H1 (cell line): ENCODE data around the gene NUP210. TPM values are rescaled to one million over a fixed set of nuclear protein-coding genes. Genes with fewer than 3 reads are reported as not detected.

Experiments used
- CTCF ChIA-PET: fragments of 300-600 bp; sonication (Branson Sonifier 250); formaldehyde crosslinking; loops from one replicate; lab custom pipeline; 2021; ENCODE audit not compliant: partially characterized antibody; lab: Charles Lee
- POLR2A ChIA-PET: fragments of 300-600 bp; sonication (Branson Sonifier 250); formaldehyde crosslinking; loops from one replicate; lab custom pipeline; 2021; ENCODE audit warnings: inconsistent platforms; ENCODE audit not compliant: partially characterized antibody; lab: Charles Lee
- DNase-seq, 2 experiments: peaks; one replicate each; pipeline versions ENCODE4 v3.0.0 to v3.0.0-alpha.2; 2010 to 2022; ENCODE audit warnings: low spot score in 2 of 2, low read depth in 1 of 2, mixed read lengths in 1 of 2
- FAIRE-seq: peaks from 2 replicates; lab custom pipeline; 2011; peaks lifted over from hg19 to GRCh38; lab: Jason Lieb, UNC
- H2AFZ ChIP-seq: 2 replicates; pipeline ENCODE4 v1.8.1; 2012; ENCODE audit warnings: low read length, inconsistent platforms
- H2AK5ac ChIP-seq: 2 replicates; pipeline ENCODE4 v1.6.1; 2013; ENCODE audit warnings: low read depth, low read length
- H2BK120ac ChIP-seq: replicated peaks from 2 replicates; pipeline ENCODE3; 2013; ENCODE audit warnings: low read depth, low read length, inconsistent platforms
- H2BK12ac ChIP-seq: 2 replicates; pipeline ENCODE4 v1.6.1; 2013; ENCODE audit warnings: low read depth, low read length
- H2BK15ac ChIP-seq: 2 replicates; pipeline ENCODE4 v1.6.1; 2013; ENCODE audit warnings: low read length
- H2BK20ac ChIP-seq: 2 replicates; pipeline ENCODE4 v1.6.1; 2013; ENCODE audit warnings: low read length
- H2BK5ac ChIP-seq: 2 replicates; pipeline ENCODE4 v1.6.1; 2013; ENCODE audit warnings: low read depth, low read length
- H3K14ac ChIP-seq: 2 replicates; pipeline ENCODE4 v1.6.1; 2013; ENCODE audit warnings: inconsistent platforms; ENCODE audit not compliant: insufficient read length
- H3K18ac ChIP-seq: 2 replicates; pipeline ENCODE4 v1.6.1; 2013; ENCODE audit warnings: low read length; ENCODE audit errors: extremely low read depth
- H3K23ac ChIP-seq: 2 replicates; pipeline ENCODE4 v1.6.1; 2013; ENCODE audit warnings: inconsistent platforms; ENCODE audit not compliant: insufficient read length
- H3K23me2 ChIP-seq: 2 replicates; pipeline ENCODE4 v1.6.1; 2013; ENCODE audit warnings: low read depth, low read length
- H3K27ac ChIP-seq: 2 replicates; pipeline ENCODE4 v1.6.1; 2011; ENCODE audit warnings: low read depth, low read length, inconsistent platforms
- H3K27me3 ChIP-seq, 4 experiments: replicated peaks in 1 of 4; 1 replicate in 1 of 4; 2 replicates in 3 of 4; pipeline versions ENCODE4 v1.6.1 to v1.8.1; 2011 to 2013; ENCODE audit warnings: low read length in 3 of 4, mild to moderate bottlenecking in 3 of 4, inconsistent platforms in 2 of 4, mixed read lengths in 2 of 4, moderate library complexity in 1 of 4; ENCODE audit not compliant: control insufficient read depth in 3 of 4, insufficient read depth in 3 of 4; ENCODE audit errors: extremely low read depth in 1 of 4
- H3K36me3 ChIP-seq, 4 experiments: 2 replicates each; pipeline versions ENCODE4 v1.6.1 to v1.8.1; 2011 to 2013; ENCODE audit warnings: mild to moderate bottlenecking in 4 of 4, low read length in 3 of 4, moderate library complexity in 2 of 4, control low read depth in 1 of 4, inconsistent platforms in 1 of 4; ENCODE audit not compliant: insufficient read depth in 4 of 4, control insufficient read depth in 2 of 4
- H3K4ac ChIP-seq: replicated peaks from 2 replicates; pipeline ENCODE3; 2013; ENCODE audit warnings: low read length, low read depth, mixed read lengths, inconsistent platforms; ENCODE audit not compliant: insufficient read length
- H3K4me1 ChIP-seq, 4 experiments: replicated peaks in 1 of 4; 1 replicate in 1 of 4; 2 replicates in 3 of 4; pipeline versions ENCODE4 v1.6.1 to v1.8.1; 2011 to 2013; ENCODE audit warnings: low read length in 3 of 4, inconsistent platforms in 2 of 4, mixed read lengths in 1 of 4; ENCODE audit not compliant: insufficient read depth in 4 of 4, control insufficient read depth in 3 of 4
- H3K4me2 ChIP-seq, 2 experiments: 2 replicates each; pipeline versions ENCODE4 v1.6.1 to v1.8.1; 2011 to 2013; ENCODE audit warnings: low read depth in 2 of 2, low read length in 2 of 2, control low read depth in 1 of 2, inconsistent platforms in 1 of 2, mild to moderate bottlenecking in 1 of 2; ENCODE audit not compliant: insufficient read depth in 1 of 2
- H3K4me3 ChIP-seq, 4 experiments: fragments of 200-600, 300-600 bp in 1 of 4; sonication (generic), shearing (Covaris generic), sonication (Bioruptor Twin) in 1 of 4; 2 replicates each; pipeline versions ENCODE4 v1.5.1 to v1.8.1; 2011 to 2016; ENCODE audit warnings: low read length in 4 of 4, low read depth in 3 of 4, control low read depth in 2 of 4, inconsistent platforms in 2 of 4, mild to moderate bottlenecking in 2 of 4, mixed read lengths in 1 of 4, moderate library complexity in 1 of 4; ENCODE audit not compliant: insufficient read depth in 2 of 4; ENCODE audit errors: extremely low read depth in 1 of 4
- H3K56ac ChIP-seq: replicated peaks from 2 replicates; pipeline ENCODE3; 2013; ENCODE audit warnings: low read depth, mild to moderate bottlenecking, mixed read lengths, low read length, inconsistent platforms; ENCODE audit not compliant: insufficient read length
- H3K79me1 ChIP-seq: 2 replicates; pipeline ENCODE4 v1.6.1; 2013; ENCODE audit warnings: low read depth, low read length, control low read depth
- H3K79me2 ChIP-seq, 2 experiments: 2 replicates each; pipeline versions ENCODE4 v1.6.1 to v1.8.1; 2012 to 2013; ENCODE audit warnings: low read length in 2 of 2, mild to moderate bottlenecking in 2 of 2, inconsistent platforms in 1 of 2; ENCODE audit not compliant: insufficient read depth in 2 of 2, control insufficient read depth in 1 of 2
- H3K9ac ChIP-seq, 4 experiments: replicated peaks in 1 of 4; 1 replicate in 1 of 4; 2 replicates in 3 of 4; pipeline versions ENCODE4 v1.6.1 to v1.8.1; 2011 to 2013; ENCODE audit warnings: low read depth in 3 of 4, low read length in 3 of 4, control low read depth in 2 of 4, mild to moderate bottlenecking in 2 of 4, moderate library complexity in 2 of 4, inconsistent platforms in 1 of 4; ENCODE audit errors: extremely low read depth in 1 of 4
- H3K9me3 ChIP-seq, 2 experiments: 2 replicates each; pipeline versions ENCODE4 v1.6.1 to v1.8.1; 2012 to 2013; ENCODE audit warnings: mild to moderate bottlenecking in 2 of 2, moderate library complexity in 2 of 2, control low read depth in 1 of 2, inconsistent platforms in 1 of 2, low read depth in 1 of 2, low read length in 1 of 2, mixed read lengths in 1 of 2; ENCODE audit not compliant: insufficient read depth in 2 of 2
- H4K20me1 ChIP-seq, 2 experiments: replicated peaks in 1 of 2; 2 replicates each; pipeline versions ENCODE3 to v1.8.1; 2011 to 2013; ENCODE audit warnings: inconsistent platforms in 2 of 2, low read length in 2 of 2, mild to moderate bottlenecking in 1 of 2; ENCODE audit not compliant: insufficient read depth in 2 of 2, control insufficient read depth in 1 of 2
- H4K5ac ChIP-seq: 2 replicates; pipeline ENCODE4 v1.6.1; 2013; ENCODE audit warnings: low read length, low read depth, mixed read lengths, inconsistent platforms; ENCODE audit not compliant: insufficient read length
- H4K8ac ChIP-seq: 2 replicates; pipeline ENCODE4 v1.8.0; 2013; ENCODE audit warnings: mild to moderate bottlenecking, moderate library complexity, low read length, inconsistent platforms; ENCODE audit not compliant: insufficient read depth; ENCODE audit errors: extremely low read depth
- H4K91ac ChIP-seq: replicated peaks from 2 replicates; pipeline ENCODE3; 2013; ENCODE audit warnings: low read length, mixed read lengths, inconsistent platforms; ENCODE audit not compliant: insufficient read length
- BCL11A ChIP-seq, 2 experiments: IDR thresholded peaks; one replicate each; pipeline ENCODE4 v1.6.1; 2011; ENCODE audit warnings: low read depth in 2 of 2, low read length in 2 of 2, mild to moderate bottlenecking in 2 of 2
- KDM1A ChIP-seq: fragments of 200-600, 300-600 bp; sonication (generic); IDR thresholded peaks from 2 replicates; pipeline ENCODE4 v1.7.1; 2016; ENCODE audit warnings: mild to moderate bottlenecking, low read length, borderline replicate concordance
- SRF ChIP-seq: IDR thresholded peaks from 2 replicates; pipeline ENCODE4 v1.6.1; 2011; ENCODE audit warnings: mild to moderate bottlenecking, low read depth, low read length, moderate library complexity
- whole genome bisulfite sequencing, 2 experiments: shearing (Covaris generic) in 1 of 2; methylation state at CpG; one replicate each; pipeline versions ENCODE4 v1.1.6 to v1.1.7; 2013 to 2015; ENCODE audit warnings: low lambda C conversion rate in 2 of 2, mixed read lengths in 2 of 2, inconsistent platforms in 1 of 2, low coverage in 1 of 2, missing lambda C conversion rate in 1 of 2; ENCODE audit not compliant: insufficient replicate concordance in 2 of 2, insufficient coverage in 1 of 2, insufficient read length in 1 of 2; ENCODE audit errors: extremely low coverage in 1 of 2, missing lambda C conversion rate in 1 of 2; 5-methylcytosine and 5-hydroxymethylcytosine counted together
- polyA plus RNA-seq, 7 experiments: library from polyadenylated mRNA; depleted of rRNA in 3 of 7; stranded (reverse) in 5 of 7; unstranded in 2 of 7; fragments of >200 nt in 5 of 7; fragments of 200-250 nt in 2 of 7; gene quantifications; 1 replicate in 5 of 7; 2 replicates in 1 of 7; 4 replicates in 1 of 7; pipeline versions ENCODE4 v1.2.1 to v1.2.3, GENCODE V29; 2011 to 2013; ENCODE audit warnings: missing spikeins in 2 of 7, mixed read lengths in 2 of 7
- total RNA-seq: library from RNA; stranded (reverse); fragmentation: NEBNext Ultra II Directional; extraction: Animal tissue kit (Norgen Biotek cat#: 25700); gene quantifications from 2 replicates; pipeline ENCODE4 v1.2.1, GENCODE V29; 2021
- TF ChIP-seq, protein P1 (sequence below): IDR thresholded peaks from 2 replicates; pipeline ENCODE4 v1.6.1; 2012; ENCODE audit warnings: inconsistent platforms
- TF ChIP-seq, protein P2 (sequence below): IDR thresholded peaks from 2 replicates; pipeline ENCODE4 v1.6.1; 2011; ENCODE audit warnings: low read depth, mild to moderate bottlenecking, low read length; ENCODE audit not compliant: insufficient read depth

NUP210 gene
- total and polyA plus RNA-seq, 2 of the 8 experiments (the other 6 are each of a cell fraction or from before 2014, with no cell fraction given): 51.0 to 53.7 TPM

DNA sequence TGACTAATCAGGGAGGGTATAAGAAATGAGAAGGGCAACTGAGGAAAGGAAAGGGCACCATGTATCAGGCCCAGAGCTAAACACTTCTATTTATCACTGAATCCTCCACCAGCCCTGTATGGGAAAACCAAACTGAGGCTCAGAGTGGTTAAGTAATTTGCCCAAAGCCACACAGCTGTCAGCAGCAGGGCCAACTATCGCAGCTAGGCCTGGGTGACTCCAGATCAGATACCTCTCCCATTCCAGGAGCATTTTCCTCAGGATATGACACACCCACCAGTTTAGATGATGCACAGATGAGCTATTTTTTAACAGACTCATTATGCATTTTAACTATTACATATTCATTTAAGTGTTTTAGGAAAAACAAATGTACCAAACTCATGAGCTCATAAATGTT, 14.5 kb downstream of the NUP210 start:
- Histone ChIP-seq H3K36me3 (no peaks in the 10 kb centered on the region), H2BK12ac (no peak overlapping the region), H2BK20ac (no peak overlapping the region), H2AK5ac (no peak overlapping the region), H2BK5ac (no peak overlapping the region), H2BK120ac (no peak overlapping the region), H3K9ac (no peak overlapping the region), H3K9me3 (peaks cover 0 to 2% of the 10 kb centered on the region in 2 experiments; a peak in 2 of 4 replicates), H3K4me2 (no peak overlapping the region), H3K4me3 (no peak overlapping the region), H3K79me1 (peaks cover 14% of the 10 kb centered on the region), H3K27ac (no peak overlapping the region), H3K18ac (no peak overlapping the region), H2AFZ (no peak overlapping the region), H3K14ac (no peak overlapping the region), H3K79me2 (peaks cover 0 to 46% of the 10 kb centered on the region in 2 experiments; a peak in 2 of 4 replicates), H2BK15ac (no peak overlapping the region), H3K23ac (no peak overlapping the region), H3K56ac (no peak overlapping the region), H3K27me3 (no peaks in the 10 kb centered on the region), H3K4me1 (peaks cover 0 to 3% (median 0%) of the 10 kb centered on the region in 4 experiments; a peak in 1 of 7 replicates), H3K4ac (no peak overlapping the region), H4K8ac (no peak overlapping the region), H4K91ac (no peak overlapping the region), H4K5ac (no peak overlapping the region), H3K23me2 (0 out of 2 replicates have a peak, but pooled peaks cover 2% of the 10 kb centered on the region), H4K20me1 (peaks cover 6 to 15% of the 10 kb centered on the region in 2 experiments)
- POLR2A ChIA-PET: interaction anchor here (1.1 to 1.8 kb wide), 3 partner anchors 9 to 15 kb away, joined by 3 to 5 read pairs (median 4); partner anchors contain the start of gene NUP210
- FAIRE-seq (no peak), DNase-seq (no peak)
- TF ChIP-seq SRF (no peak), KDM1A (0 out of 2 replicates have a peak, but pooled peaks have one; percentile 9), BCL11A (IDR thresholded peaks at IDR 0.05; ENCODE audit: low read depth in 2 of 2, low read length in 2 of 2) (no peak)
- TF ChIP-seq, protein P1, sequence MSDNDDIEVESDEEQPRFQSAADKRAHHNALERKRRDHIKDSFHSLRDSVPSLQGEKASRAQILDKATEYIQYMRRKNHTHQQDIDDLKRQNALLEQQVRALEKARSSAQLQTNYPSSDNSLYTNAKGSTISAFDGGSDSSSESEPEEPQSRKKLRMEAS: no peak
- TF ChIP-seq, protein P2, sequence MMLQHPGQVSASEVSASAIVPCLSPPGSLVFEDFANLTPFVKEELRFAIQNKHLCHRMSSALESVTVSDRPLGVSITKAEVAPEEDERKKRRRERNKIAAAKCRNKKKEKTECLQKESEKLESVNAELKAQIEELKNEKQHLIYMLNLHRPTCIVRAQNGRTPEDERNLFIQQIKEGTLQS: no peak
- WGBS, 2 experiments: 100% methylated on average over 1 of the region's 1 CpG; no CpG with 5 or more reads in 1 of the 2 experiments
- CTCF ChIA-PET: interaction anchor here (0.6 to 8.5 kb wide), 17 partner anchors 9 to 252 kb away, joined by 3 to 77 read pairs (median 4); partner anchors contain the start of gene NUP210
